Ovary (tissue), 9 donors: ENCODE measurements around the gene TAB2. TPM values are rescaled to one million over a fixed set of nuclear protein-coding genes. Genes with fewer than 3 reads are reported as not detected.

Source experiments
- DNase-seq, 5 donors: peaks; one replicate each; pipeline ENCODE4 v3.0.0-alpha.2; 2019 to 2020
- H3K27ac ChIP-seq, 2 donors: fragments of 200-600 bp; one replicate each; pipeline versions ENCODE4 v1.5.1 to v1.8.0; 2019 to 2022
- H3K27me3 ChIP-seq: fragments of 200-600 bp; one replicate; pipeline ENCODE4 v1.8.0; 2022
- H3K36me3 ChIP-seq: fragments of 200-600 bp; sonication (generic); one replicate; pipeline ENCODE4 v1.5.1; 2019
- H3K4me1 ChIP-seq: one replicate; pipeline ENCODE4 v1.8.1; 2013; ENCODE audit warnings: mild to moderate bottlenecking, moderate library complexity; ENCODE audit not compliant: insufficient read depth
- H3K4me3 ChIP-seq: fragments of 200-600 bp; sonication (generic); one replicate; pipeline ENCODE4 v1.5.1; 2017
- H3K9me3 ChIP-seq, 2 donors: fragments of 200-600 bp in 1 of 2; sonication (generic) in 1 of 2; one replicate each; pipeline versions ENCODE4 v1.5.1 to v1.8.1; 2013 to 2019; ENCODE audit warnings: mild to moderate bottlenecking in 1 of 2, moderate library complexity in 1 of 2
- EP300 ChIP-seq: sonication (generic); formaldehyde crosslinking; IDR thresholded peaks from one replicate; pipeline ENCODE4 v1.6.1; 2017; ENCODE audit warnings: antibody characterized with exemption
- POLR2A ChIP-seq: fragments of 450-650 bp; IDR thresholded peaks from one replicate; pipeline ENCODE4 v1.6.1; 2017; ENCODE audit warnings: antibody characterized with exemption, mild to moderate bottlenecking, moderate library complexity
- WGBS, 3 donors: extraction: QIAGEN DNeasy Blood & Tissue Kit in 1 of 3; methylation state at CpG; one replicate each; pipeline versions ENCODE4 v1.1.5 to v1.1.7; 2013 to 2017; 5-methylcytosine and 5-hydroxymethylcytosine counted together
- intact Hi-C, 4 donors: fragments of 100-400 bp; cut with DNase I; formaldehyde crosslinking; loops; one replicate each; pipeline versions ENCODE4 v1.11.0 to v1.15.1; 2022 to 2023
- polyA plus RNA-seq, 2 donors: library from polyadenylated mRNA; stranded (reverse); fragments of 200-250 nt in 1 of 2; fragments of 350-450 nt in 1 of 2; fragmentation: Illumina TruSeq in 1 of 2; extraction: RNeasy Lipid Tissue Mini Kit (QIAGEN cat#74804) in 1 of 2; gene quantifications; one replicate each; pipeline ENCODE4 v1.2.3, GENCODE V29; 2013 to 2014
- total RNA-seq, 7 donors: library from RNA; depleted of rRNA in 2 of 7; stranded (reverse); fragments of >200 nt in 2 of 7; fragmentation: NEBNext Ultra II Directional in 3 of 7; extraction: Animal tissue kit (Norgen Biotek cat#: 25700) in 3 of 7; gene quantifications; one replicate each; pipeline versions ENCODE4 v1.1.0 to v1.2.4, GENCODE V29; 2016 to 2023
- TF ChIP-seq, protein P1 (sequence below), 3 donors: fragments of 450-650 bp in 2 of 3; fragments of 200-600 bp in 1 of 3; IDR thresholded peaks; one replicate each; pipeline versions ENCODE4 v1.5.1 to v1.8.0; 2016 to 2022; ENCODE audit warnings: antibody characterized with exemption in 3 of 3, mild to moderate bottlenecking in 1 of 3
- donor health status: DM: no; HTN: no; CAD: no; lungs with moderate emphysema.
- donor health status: DM: no; HTN: no; CAD: no.
- donor health status: Bipolar disorder and iron deficiency.
- donor health status: DM: yes; HTN: yes; CAD: no.
- donor health status: DM: no; HTN: no; CAD: no.
- donor health status: DM: yes; HTN: yes; CAD: no.

Gene TAB2
- total and polyA plus RNA-seq, 9 donors = 39.6 to 75.9 (median 62.6) TPM

DNA sequence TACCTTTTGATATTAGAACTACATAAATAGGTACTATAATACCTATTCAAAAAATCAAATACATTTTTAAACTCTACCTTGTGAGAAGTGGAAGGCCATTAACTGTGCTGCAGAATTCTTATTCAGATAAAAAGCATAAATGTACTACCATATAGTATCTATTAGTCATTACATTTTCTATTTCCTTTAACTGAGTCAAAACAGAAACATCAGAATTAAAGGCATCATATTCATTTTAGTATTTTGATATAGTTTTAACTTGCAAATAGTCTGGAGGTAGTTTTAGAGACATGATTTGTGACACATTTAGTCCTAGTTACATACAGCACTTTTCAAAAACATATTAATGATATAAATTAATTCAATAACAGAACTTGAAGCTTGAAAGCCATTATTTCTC is 39.9 kb upstream of the TAB2 start:
- no peak for TF ChIP-seq EP300
- TF ChIP-seq, protein P1, sequence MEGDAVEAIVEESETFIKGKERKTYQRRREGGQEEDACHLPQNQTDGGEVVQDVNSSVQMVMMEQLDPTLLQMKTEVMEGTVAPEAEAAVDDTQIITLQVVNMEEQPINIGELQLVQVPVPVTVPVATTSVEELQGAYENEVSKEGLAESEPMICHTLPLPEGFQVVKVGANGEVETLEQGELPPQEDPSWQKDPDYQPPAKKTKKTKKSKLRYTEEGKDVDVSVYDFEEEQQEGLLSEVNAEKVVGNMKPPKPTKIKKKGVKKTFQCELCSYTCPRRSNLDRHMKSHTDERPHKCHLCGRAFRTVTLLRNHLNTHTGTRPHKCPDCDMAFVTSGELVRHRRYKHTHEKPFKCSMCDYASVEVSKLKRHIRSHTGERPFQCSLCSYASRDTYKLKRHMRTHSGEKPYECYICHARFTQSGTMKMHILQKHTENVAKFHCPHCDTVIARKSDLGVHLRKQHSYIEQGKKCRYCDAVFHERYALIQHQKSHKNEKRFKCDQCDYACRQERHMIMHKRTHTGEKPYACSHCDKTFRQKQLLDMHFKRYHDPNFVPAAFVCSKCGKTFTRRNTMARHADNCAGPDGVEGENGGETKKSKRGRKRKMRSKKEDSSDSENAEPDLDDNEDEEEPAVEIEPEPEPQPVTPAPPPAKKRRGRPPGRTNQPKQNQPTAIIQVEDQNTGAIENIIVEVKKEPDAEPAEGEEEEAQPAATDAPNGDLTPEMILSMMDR (IDR thresholded peaks at IDR 0.05) = no peak
- TF ChIP-seq POLR2A = no peak

DNA sequence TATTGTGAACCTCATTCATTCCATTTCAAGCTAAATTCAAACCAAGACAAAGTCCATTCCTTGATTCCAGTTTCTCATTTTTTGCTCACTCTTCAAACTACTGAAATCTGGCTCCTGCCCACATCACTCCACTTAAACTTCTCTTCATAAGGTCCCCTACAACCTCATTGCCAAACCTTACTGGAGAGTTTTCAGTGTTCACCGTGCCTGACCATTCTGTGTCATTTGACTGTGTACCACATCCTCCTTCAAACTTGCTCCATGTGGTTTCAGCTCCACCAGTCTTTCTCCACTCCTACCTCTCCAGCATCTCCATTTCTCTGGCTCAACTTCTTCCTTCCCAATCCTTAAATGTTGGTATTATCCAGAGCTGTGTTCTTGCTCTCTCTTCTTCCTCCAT is 38.5 kb upstream of the TAB2 start:
- no peak overlapping the region for H3K4me3 ChIP-seq
- no peak for DNase-seq
- WGBS, 3 donors = 85 to 98% (median 91%) methylated on average over 1 of the region's 1 CpG
- no peaks in the 10 kb centered on the region for H3K27me3 ChIP-seq
- H3K27ac ChIP-seq = no peak overlapping the region
- TF ChIP-seq, protein P1 (IDR thresholded peaks at IDR 0.05) = no peak
- TF ChIP-seq EP300 (no peak), POLR2A (no peak)
- intact Hi-C loops = no loop called here
- H3K36me3 ChIP-seq = no peaks in the 10 kb centered on the region
- no peaks in the 10 kb centered on the region for H3K4me1 ChIP-seq
- no peaks in the 10 kb centered on the region for H3K9me3 ChIP-seq

More for the DNA sequence above, 39.9 kb upstream of the TAB2 start:
- DNase-seq = no peak
- Histone ChIP-seq H3K9me3 (no peaks in the 10 kb centered on the region), H3K4me1 (no peaks in the 10 kb centered on the region), H3K27me3 (no peaks in the 10 kb centered on the region), H3K36me3 (no peaks in the 10 kb centered on the region), H3K27ac (no peak overlapping the region), H3K4me3 (no peak overlapping the region)
- intact Hi-C loops = no loop called here

DNA sequence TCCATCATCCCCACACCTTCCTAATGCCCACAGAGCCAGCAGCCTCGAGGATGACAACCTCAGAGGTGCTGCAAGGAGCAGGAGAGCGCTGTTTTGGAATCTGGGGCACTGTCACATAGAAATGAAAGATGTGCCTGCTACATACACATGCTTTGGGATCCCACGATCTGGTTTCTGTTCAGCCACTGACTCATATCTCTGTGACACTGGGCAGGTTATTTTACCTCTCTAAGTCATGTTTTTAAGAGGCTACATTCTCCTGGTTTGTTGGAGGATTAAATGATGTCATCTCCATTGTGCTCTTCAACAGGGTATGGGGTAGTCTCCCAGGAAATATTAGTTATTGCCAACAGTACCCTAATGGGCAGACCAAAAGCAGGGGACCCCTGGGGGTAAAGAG is 32.6 kb upstream of the TAB2 start:
- intact Hi-C loops = no loop called here
- no peak overlapping the region for H3K27ac ChIP-seq
- no peaks in the 10 kb centered on the region for H3K36me3 ChIP-seq
- TF ChIP-seq, protein P1 (IDR thresholded peaks at IDR 0.05) = no peak
- TF ChIP-seq EP300 (no peak), POLR2A (no peak)
- H3K4me1 ChIP-seq = no peaks in the 10 kb centered on the region
- no peak overlapping the region for H3K4me3 ChIP-seq
- DNase-seq = no peak
- no peaks in the 10 kb centered on the region for H3K9me3 ChIP-seq
- no peaks in the 10 kb centered on the region for H3K27me3 ChIP-seq
- 71 to 82% (median 77%) methylated on average over 3 of the region's 3 CpGs for WGBS, 3 donors

DNA sequence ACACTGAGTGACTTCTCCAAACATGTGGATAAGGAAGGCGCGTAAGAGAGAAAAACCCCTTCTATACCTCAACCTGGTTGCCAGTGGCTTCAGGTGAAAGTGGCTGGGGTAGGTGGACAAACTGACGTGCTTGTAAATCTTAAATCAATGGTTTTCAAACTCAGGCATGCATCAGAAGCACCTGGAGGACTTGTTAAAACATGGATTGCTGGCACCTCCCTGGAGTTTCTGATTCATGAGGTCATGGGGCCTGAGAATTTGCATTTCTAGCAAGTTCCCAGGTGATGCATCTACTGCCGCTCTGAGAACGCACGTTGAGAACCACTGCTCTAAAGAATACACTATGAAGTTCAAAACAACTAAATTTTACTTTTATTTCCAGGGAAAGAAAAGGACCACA is 31.9 kb upstream of the TAB2 start:
- no peak overlapping the region for H3K4me3 ChIP-seq
- 72 to 92% (median 91%) methylated on average over 6 of the region's 6 CpGs for WGBS, 3 donors
- no peaks in the 10 kb centered on the region for H3K36me3 ChIP-seq
- no peak for DNase-seq
- no peaks in the 10 kb centered on the region for H3K9me3 ChIP-seq
- TF ChIP-seq POLR2A (no peak), EP300 (no peak)
- TF ChIP-seq, protein P1 (IDR thresholded peaks at IDR 0.05) = no peak
- no peaks in the 10 kb centered on the region for H3K27me3 ChIP-seq
- no peaks in the 10 kb centered on the region for H3K4me1 ChIP-seq
- intact Hi-C loops = no loop called here
- H3K27ac ChIP-seq = no peak overlapping the region

DNA sequence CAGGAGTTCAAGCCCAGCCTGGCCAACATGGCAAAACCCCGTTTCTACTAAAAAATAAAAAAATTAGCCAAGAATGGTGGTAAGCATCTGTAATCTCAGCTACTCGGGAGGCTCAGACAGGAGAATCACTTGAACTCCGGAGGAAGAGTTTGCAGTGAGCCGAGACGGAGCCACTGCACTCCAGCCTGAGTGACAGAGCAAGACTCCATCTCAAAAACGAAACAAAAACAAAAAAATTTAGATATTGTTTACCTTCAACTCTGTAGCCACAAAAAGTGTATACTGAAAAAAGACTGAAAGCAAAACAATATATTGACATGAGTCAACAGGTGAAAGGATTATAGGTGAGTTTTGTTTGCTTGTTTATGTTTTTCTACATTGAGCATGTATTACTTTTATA is 30.6 kb upstream of the TAB2 start:
- Histone ChIP-seq H3K27ac (no peak overlapping the region), H3K4me1 (no peaks in the 10 kb centered on the region), H3K4me3 (no peak overlapping the region), H3K36me3 (no peaks in the 10 kb centered on the region), H3K9me3 (no peaks in the 10 kb centered on the region), H3K27me3 (no peaks in the 10 kb centered on the region)
- TF ChIP-seq, protein P1 (IDR thresholded peaks at IDR 0.05) = no peak
- no peak for TF ChIP-seq EP300
- no peak for TF ChIP-seq POLR2A
- WGBS, 3 donors = 52 to 74% (median 72%) methylated on average over 6 of the region's 6 CpGs
- intact Hi-C loops = no loop called here
- DNase-seq = no peak
